HL-60 (cell line): ENCODE data around the gene SYNRG.
A peak's percentile ranks its signal among the peaks of the same experiment; 100 is the strongest.

Experiments used
- GABPA ChIP-seq: IDR thresholded peaks from 2 replicates; pipeline ENCODE4 v1.6.1; 2012; ENCODE audit warnings: low read depth
- POLR2AphosphoS5 ChIP-seq: IDR thresholded peaks from 2 replicates; pipeline ENCODE4 v1.6.1; 2012; ENCODE audit warnings: low read depth
- REST ChIP-seq: IDR thresholded peaks from 2 replicates; pipeline ENCODE4 v1.6.1; 2012; ENCODE audit warnings: low read depth; ENCODE audit not compliant: insufficient replicate concordance
- TF ChIP-seq, protein P1 (sequence below): IDR thresholded peaks from one replicate; pipeline ENCODE4 v1.5.1; 2011; ENCODE audit warnings: low read length, control low read depth, inconsistent platforms; ENCODE audit not compliant: insufficient read depth

- TF ChIP-seq, protein P1, sequence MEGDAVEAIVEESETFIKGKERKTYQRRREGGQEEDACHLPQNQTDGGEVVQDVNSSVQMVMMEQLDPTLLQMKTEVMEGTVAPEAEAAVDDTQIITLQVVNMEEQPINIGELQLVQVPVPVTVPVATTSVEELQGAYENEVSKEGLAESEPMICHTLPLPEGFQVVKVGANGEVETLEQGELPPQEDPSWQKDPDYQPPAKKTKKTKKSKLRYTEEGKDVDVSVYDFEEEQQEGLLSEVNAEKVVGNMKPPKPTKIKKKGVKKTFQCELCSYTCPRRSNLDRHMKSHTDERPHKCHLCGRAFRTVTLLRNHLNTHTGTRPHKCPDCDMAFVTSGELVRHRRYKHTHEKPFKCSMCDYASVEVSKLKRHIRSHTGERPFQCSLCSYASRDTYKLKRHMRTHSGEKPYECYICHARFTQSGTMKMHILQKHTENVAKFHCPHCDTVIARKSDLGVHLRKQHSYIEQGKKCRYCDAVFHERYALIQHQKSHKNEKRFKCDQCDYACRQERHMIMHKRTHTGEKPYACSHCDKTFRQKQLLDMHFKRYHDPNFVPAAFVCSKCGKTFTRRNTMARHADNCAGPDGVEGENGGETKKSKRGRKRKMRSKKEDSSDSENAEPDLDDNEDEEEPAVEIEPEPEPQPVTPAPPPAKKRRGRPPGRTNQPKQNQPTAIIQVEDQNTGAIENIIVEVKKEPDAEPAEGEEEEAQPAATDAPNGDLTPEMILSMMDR: no peak
- TF ChIP-seq POLR2AphosphoS5 (0 out of 2 replicates have a peak, but pooled peaks have one; percentile 49), REST (no peak), GABPA (no peak)
Observed at GRCh38 chr17:37489197-37490001, 119.8 kb downstream of the SYNRG start, which contains the start of gene DUSP14.
